Smooth muscle cell (in vitro differentiated cells): ENCODE measurements around the gene FRAT2. TPM values are rescaled to one million over a fixed set of nuclear protein-coding genes. Genes with fewer than 3 reads are reported as not detected.

Experiments
- DNase-seq: peaks from one replicate; lab custom pipeline; 2025; ENCODE audit not compliant: unreplicated experiment; lab: John Stamatoyannopoulos, UW
- H2AFZ ChIP-seq: fragments of 200-600 bp; sonication (generic); 2 replicates; pipeline ENCODE4 v1.6.0; 2016; ENCODE audit warnings: antibody characterized with exemption, low read depth, mild to moderate bottlenecking
- H3F3A ChIP-seq: fragments of 200-600 bp; sonication (generic); 2 replicates; pipeline ENCODE4 v1.6.0; 2017; ENCODE audit warnings: antibody characterized with exemption, low read depth
- H3K27ac ChIP-seq: fragments of 200-600 bp; sonication (generic); 2 replicates; pipeline ENCODE4 v1.5.1; 2016; ENCODE audit warnings: low read depth, mild to moderate bottlenecking
- H3K27me3 ChIP-seq: fragments of 200-600 bp; sonication (generic); 2 replicates; pipeline ENCODE4 v1.6.1; 2016; ENCODE audit warnings: low read depth, mild to moderate bottlenecking
- H3K36me3 ChIP-seq: fragments of 200-600 bp; sonication (generic); 2 replicates; pipeline ENCODE4 v1.5.1; 2016; ENCODE audit warnings: low read depth
- H3K4me1 ChIP-seq: fragments of 200-600 bp; sonication (generic); 2 replicates; pipeline ENCODE4 v1.5.1; 2016; ENCODE audit warnings: low read depth
- H3K4me2 ChIP-seq: fragments of 200-600 bp; sonication (generic); 2 replicates; pipeline ENCODE4 v1.6.0; 2016; ENCODE audit warnings: mild to moderate bottlenecking
- H3K4me3 ChIP-seq: fragments of 200-600 bp; sonication (generic); 2 replicates; pipeline ENCODE4 v1.5.1; 2016; ENCODE audit warnings: mild to moderate bottlenecking
- H3K79me2 ChIP-seq: fragments of 200-600 bp; sonication (generic); 2 replicates; pipeline ENCODE4 v1.6.0; 2016; ENCODE audit warnings: low read depth, mild to moderate bottlenecking
- H3K9ac ChIP-seq: fragments of 200-600 bp; sonication (generic); 2 replicates; pipeline ENCODE4 v1.6.0; 2016; ENCODE audit warnings: low read depth
- H3K9me3 ChIP-seq: fragments of 200-600 bp; sonication (generic); replicated peaks from 2 replicates; pipeline ENCODE4 v1.5.1; 2016; ENCODE audit warnings: low read depth
- H4K20me1 ChIP-seq: fragments of 200-600 bp; sonication (generic); 2 replicates; pipeline ENCODE4 v1.6.0; 2016; ENCODE audit warnings: low read depth
- WGBS: methylation state at CpG from one replicate; pipeline ENCODE4 v1.1.7; 2016; ENCODE audit warnings: low lambda C conversion rate; 5-methylcytosine and 5-hydroxymethylcytosine counted together
- polyA plus RNA-seq: library from polyadenylated mRNA; unstranded; fragments of >200 nt; fragmentation: Nextera tagmentation; extraction: Ambion mirVana; gene quantifications from 2 replicates; pipeline ENCODE4 v1.2.1, GENCODE V29; 2016
- total RNA-seq: library from RNA; depleted of rRNA; stranded (reverse); fragments of >200 nt; gene quantifications from 2 replicates; pipeline ENCODE4 v1.2.3, GENCODE V29; 2014
- TF ChIP-seq, protein P1 (sequence below): fragments of 200-600 bp; sonication (generic); IDR thresholded peaks from 2 replicates; pipeline ENCODE4 v1.5.1; 2017; ENCODE audit warnings: borderline replicate concordance, mild to moderate bottlenecking, antibody characterized with exemption; ENCODE audit not compliant: insufficient read depth, poor library complexity, severe bottlenecking

The FRAT2 gene
- total and polyA plus RNA-seq, 2 experiments from 2014 or later, result 4.0 to 7.7 TPM

- Histone ChIP-seq H3K27ac (no peak overlapping the region), H3K4me1 (peaks cover 13% of the 10 kb centered on the region), H3K9ac (no peak overlapping the region), H3K36me3 (no peaks in the 10 kb centered on the region), H3K27me3 (no peaks in the 10 kb centered on the region), H2AFZ (no peak overlapping the region), H4K20me1 (no peaks in the 10 kb centered on the region), H3K4me3 (no peak overlapping the region), H3K79me2 (peaks cover 20% of the 10 kb centered on the region), H3F3A (no peaks in the 10 kb centered on the region), H3K4me2 (no peak overlapping the region), H3K9me3 (no peaks in the 10 kb centered on the region)
- WGBS, result 76% methylated on average over 3 of the region's 3 CpGs
- TF ChIP-seq, protein P1, sequence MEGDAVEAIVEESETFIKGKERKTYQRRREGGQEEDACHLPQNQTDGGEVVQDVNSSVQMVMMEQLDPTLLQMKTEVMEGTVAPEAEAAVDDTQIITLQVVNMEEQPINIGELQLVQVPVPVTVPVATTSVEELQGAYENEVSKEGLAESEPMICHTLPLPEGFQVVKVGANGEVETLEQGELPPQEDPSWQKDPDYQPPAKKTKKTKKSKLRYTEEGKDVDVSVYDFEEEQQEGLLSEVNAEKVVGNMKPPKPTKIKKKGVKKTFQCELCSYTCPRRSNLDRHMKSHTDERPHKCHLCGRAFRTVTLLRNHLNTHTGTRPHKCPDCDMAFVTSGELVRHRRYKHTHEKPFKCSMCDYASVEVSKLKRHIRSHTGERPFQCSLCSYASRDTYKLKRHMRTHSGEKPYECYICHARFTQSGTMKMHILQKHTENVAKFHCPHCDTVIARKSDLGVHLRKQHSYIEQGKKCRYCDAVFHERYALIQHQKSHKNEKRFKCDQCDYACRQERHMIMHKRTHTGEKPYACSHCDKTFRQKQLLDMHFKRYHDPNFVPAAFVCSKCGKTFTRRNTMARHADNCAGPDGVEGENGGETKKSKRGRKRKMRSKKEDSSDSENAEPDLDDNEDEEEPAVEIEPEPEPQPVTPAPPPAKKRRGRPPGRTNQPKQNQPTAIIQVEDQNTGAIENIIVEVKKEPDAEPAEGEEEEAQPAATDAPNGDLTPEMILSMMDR, result no peak
- no peak for DNase-seq
These were observed 5.7 kb downstream of the FRAT2 start for GRCh38 chr10:97328646-97329453.

- Histone ChIP-seq H3K27ac (no peak overlapping the region), H3K27me3 (no peaks in the 10 kb centered on the region), H3F3A (no peaks in the 10 kb centered on the region), H2AFZ (no peak overlapping the region), H3K9ac (no peak overlapping the region), H4K20me1 (no peaks in the 10 kb centered on the region), H3K36me3 (no peaks in the 10 kb centered on the region), H3K9me3 (no peaks in the 10 kb centered on the region), H3K4me2 (no peak overlapping the region), H3K4me3 (no peak overlapping the region), H3K4me1 (peaks cover 11% of the 10 kb centered on the region), H3K79me2 (peaks cover 20% of the 10 kb centered on the region)
- WGBS, result 63% methylated on average over 7 of the region's 7 CpGs
- no peak for DNase-seq
- TF ChIP-seq, protein P1, result no peak
These were observed 6.9 kb downstream of the FRAT2 start for GRCh38 chr10:97327348-97328294.

DNA sequence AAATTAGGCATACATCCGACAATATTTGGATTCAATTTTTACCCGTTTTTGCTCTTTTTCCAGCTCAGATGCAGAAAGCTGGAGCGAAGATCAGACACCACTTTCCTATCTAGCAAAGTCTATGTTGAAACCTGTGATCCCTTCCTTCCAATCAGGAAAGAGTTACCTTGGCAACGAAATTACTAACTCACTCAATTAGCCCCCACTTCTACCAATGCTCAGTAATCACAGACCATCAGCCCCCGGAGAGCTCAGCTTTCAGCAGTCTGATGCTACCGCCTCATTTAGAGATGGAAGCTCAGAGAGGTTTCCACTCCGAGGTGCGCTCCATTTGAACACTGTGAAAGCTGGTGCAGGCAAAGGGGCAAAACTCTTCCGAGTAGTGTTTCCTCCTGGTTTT is 8.8 kb downstream of the FRAT2 start:
- Histone ChIP-seq H3K9me3 (no peaks in the 10 kb centered on the region), H3K4me1 (peaks cover 12% of the 10 kb centered on the region), H4K20me1 (no peaks in the 10 kb centered on the region), H3K4me3 (no peak overlapping the region), H3K27me3 (peaks cover 2% of the 10 kb centered on the region), H3K36me3 (no peaks in the 10 kb centered on the region), H2AFZ (no peak overlapping the region), H3K4me2 (no peak overlapping the region), H3K9ac (no peak overlapping the region), H3K79me2 (peaks cover 8% of the 10 kb centered on the region), H3F3A (no peaks in the 10 kb centered on the region), H3K27ac (no peak overlapping the region)
- 78% methylated on average over 9 of the region's 9 CpGs for WGBS
- DNase-seq, result no peak
- TF ChIP-seq, protein P1, result no peak
